Measurements from ENCODE around the gene CAPZA2.

- no peak for TF ChIP-seq CTCF (IDR thresholded peaks at IDR 0.05)
- TF ChIP-seq ATF3 (CRISPR knock-in tag; conservative IDR thresholded peaks at IDR 0.05): no peak
- TF ChIP-seq ZNF423 (CRISPR knock-in tag; IDR thresholded peaks at IDR 0.05): no peak
- TF ChIP-seq, protein P1, sequence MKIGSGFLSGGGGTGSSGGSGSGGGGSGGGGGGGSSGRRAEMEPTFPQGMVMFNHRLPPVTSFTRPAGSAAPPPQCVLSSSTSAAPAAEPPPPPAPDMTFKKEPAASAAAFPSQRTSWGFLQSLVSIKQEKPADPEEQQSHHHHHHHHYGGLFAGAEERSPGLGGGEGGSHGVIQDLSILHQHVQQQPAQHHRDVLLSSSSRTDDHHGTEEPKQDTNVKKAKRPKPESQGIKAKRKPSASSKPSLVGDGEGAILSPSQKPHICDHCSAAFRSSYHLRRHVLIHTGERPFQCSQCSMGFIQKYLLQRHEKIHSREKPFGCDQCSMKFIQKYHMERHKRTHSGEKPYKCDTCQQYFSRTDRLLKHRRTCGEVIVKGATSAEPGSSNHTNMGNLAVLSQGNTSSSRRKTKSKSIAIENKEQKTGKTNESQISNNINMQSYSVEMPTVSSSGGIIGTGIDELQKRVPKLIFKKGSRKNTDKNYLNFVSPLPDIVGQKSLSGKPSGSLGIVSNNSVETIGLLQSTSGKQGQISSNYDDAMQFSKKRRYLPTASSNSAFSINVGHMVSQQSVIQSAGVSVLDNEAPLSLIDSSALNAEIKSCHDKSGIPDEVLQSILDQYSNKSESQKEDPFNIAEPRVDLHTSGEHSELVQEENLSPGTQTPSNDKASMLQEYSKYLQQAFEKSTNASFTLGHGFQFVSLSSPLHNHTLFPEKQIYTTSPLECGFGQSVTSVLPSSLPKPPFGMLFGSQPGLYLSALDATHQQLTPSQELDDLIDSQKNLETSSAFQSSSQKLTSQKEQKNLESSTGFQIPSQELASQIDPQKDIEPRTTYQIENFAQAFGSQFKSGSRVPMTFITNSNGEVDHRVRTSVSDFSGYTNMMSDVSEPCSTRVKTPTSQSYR (CRISPR knock-in tag; IDR thresholded peaks at IDR 0.05): no peak
- TF ChIP-seq IRF2 (CRISPR knock-in tag; IDR thresholded peaks at IDR 0.05; ENCODE audit: borderline replicate concordance, low read depth): no peak
- TF ChIP-seq ZSCAN18 (CRISPR knock-in tag; IDR thresholded peaks at IDR 0.05): no peak
These were observed 32.9 kb upstream of the CAPZA2 start for GRCh38 chr7:116829493-116829892.

Measured in WTC11 (cell line).